OCI-LY7 (cell line): ENCODE measurements around the gene INPP5F.

Experiments used
- CTCF ChIP-seq: fragments of 200-600 bp; sonication (generic); conservative IDR thresholded peaks from 2 replicates; pipeline ENCODE4 v1.5.1; 2014; ENCODE audit warnings: mild to moderate bottlenecking, antibody characterized with exemption, low read length, moderate library complexity, mixed read lengths
- EZH2phosphoT487 ChIP-seq: fragments of 200-600 bp; sonication (generic); IDR thresholded peaks from 2 replicates; pipeline ENCODE4 v1.6.1; 2018; ENCODE audit warnings: low read depth, borderline replicate concordance, mild to moderate bottlenecking, mixed run types, antibody characterized with exemption, low read length, moderate library complexity, mixed read lengths

- TF ChIP-seq CTCF (no peak), EZH2phosphoT487 (no peak)
Observed at GRCh38 chr10:119832951-119833350, 107.1 kb downstream of the INPP5F start.
